Measurements from ENCODE around the gene PRPH. TPM values are rescaled to one million over a fixed set of nuclear protein-coding genes. Genes with fewer than 3 reads are reported as not detected.

Gene PRPH
- total and polyA plus RNA-seq, 2 of the 13 experiments (the other 11 are each of a cell fraction or from before 2014, with no cell fraction given) = 0.12 TPM; not detected in 1

- TF ChIP-seq, protein P1, sequence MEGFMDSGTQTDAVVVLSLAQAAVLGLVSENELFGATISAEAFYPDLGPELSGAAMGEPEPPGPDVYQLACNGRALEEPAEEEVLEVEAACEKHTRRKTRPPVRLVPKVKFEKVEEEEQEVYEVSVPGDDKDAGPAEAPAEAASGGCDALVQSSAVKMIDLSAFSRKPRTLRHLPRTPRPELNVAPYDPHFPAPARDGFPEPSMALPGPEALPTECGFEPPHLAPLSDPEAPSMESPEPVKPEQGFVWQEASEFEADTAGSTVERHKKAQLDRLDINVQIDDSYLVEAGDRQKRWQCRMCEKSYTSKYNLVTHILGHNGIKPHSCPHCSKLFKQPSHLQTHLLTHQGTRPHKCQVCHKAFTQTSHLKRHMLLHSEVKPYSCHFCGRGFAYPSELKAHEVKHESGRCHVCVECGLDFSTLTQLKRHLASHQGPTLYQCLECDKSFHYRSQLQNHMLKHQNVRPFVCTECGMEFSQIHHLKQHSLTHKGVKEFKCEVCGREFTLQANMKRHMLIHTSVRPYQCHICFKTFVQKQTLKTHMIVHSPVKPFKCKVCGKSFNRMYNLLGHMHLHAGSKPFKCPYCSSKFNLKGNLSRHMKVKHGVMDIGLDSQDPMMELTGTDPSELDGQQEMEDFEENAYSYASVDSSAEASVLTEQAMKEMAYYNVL (CRISPR knock-in tag; IDR thresholded peaks at IDR 0.05; ENCODE audit: borderline replicate concordance) = no peak
- no peak for TF ChIP-seq TCF7L2 (IDR thresholded peaks at IDR 0.05; ENCODE audit: low read depth, low read length)
- TF ChIP-seq HOXD1 (CRISPR knock-in tag; IDR thresholded peaks at IDR 0.05) = no peak
- no peak for TF ChIP-seq EED (CRISPR knock-in tag; IDR thresholded peaks at IDR 0.05)
- TF ChIP-seq ZFP36L1 (CRISPR knock-in tag; IDR thresholded peaks at IDR 0.05) = no peak
- TF ChIP-seq, protein P2, sequence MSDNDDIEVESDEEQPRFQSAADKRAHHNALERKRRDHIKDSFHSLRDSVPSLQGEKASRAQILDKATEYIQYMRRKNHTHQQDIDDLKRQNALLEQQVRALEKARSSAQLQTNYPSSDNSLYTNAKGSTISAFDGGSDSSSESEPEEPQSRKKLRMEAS (IDR thresholded peaks at IDR 0.05) = peak; percentile 33; the same call in 1 of the 2 replicates
- TF ChIP-seq HNF4G (IDR thresholded peaks at IDR 0.05; ENCODE audit: borderline replicate concordance, low read depth, low read length) = peak; percentile 53; the same call in 1 of the 2 replicates
- TF ChIP-seq HNF4G (CRISPR knock-in tag; IDR thresholded peaks at IDR 0.05; ENCODE audit: borderline replicate concordance, low read depth) = no peak
- TF ChIP-seq, protein P3, sequence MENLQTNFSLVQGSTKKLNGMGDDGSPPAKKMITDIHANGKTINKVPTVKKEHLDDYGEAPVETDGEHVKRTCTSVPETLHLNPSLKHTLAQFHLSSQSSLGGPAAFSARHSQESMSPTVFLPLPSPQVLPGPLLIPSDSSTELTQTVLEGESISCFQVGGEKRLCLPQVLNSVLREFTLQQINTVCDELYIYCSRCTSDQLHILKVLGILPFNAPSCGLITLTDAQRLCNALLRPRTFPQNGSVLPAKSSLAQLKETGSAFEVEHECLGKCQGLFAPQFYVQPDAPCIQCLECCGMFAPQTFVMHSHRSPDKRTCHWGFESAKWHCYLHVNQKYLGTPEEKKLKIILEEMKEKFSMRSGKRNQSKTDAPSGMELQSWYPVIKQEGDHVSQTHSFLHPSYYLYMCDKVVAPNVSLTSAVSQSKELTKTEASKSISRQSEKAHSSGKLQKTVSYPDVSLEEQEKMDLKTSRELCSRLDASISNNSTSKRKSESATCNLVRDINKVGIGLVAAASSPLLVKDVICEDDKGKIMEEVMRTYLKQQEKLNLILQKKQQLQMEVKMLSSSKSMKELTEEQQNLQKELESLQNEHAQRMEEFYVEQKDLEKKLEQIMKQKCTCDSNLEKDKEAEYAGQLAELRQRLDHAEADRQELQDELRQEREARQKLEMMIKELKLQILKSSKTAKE (CRISPR knock-in tag; IDR thresholded peaks at IDR 0.05; ENCODE audit: borderline replicate concordance) = no peak
- peak; percentile 25; the same call in 1 of the 2 replicates for TF ChIP-seq SAP130 (CRISPR knock-in tag; IDR thresholded peaks at IDR 0.05; ENCODE audit: low read depth)
- TF ChIP-seq THYN1 (CRISPR knock-in tag; IDR thresholded peaks at IDR 0.05; ENCODE audit: borderline replicate concordance, low read depth) = no peak
- TF ChIP-seq HNF4A (CRISPR knock-in tag; IDR thresholded peaks at IDR 0.05) = peak; percentile 85
- no peak for TF ChIP-seq CC2D1A (CRISPR knock-in tag; IDR thresholded peaks at IDR 0.05)
- TF ChIP-seq TFDP1 (CRISPR knock-in tag; IDR thresholded peaks at IDR 0.05; ENCODE audit: borderline replicate concordance) = 0 out of 2 replicates have a peak, but pooled peaks have one; percentile 16
- TF ChIP-seq ZNF329 (CRISPR knock-in tag; IDR thresholded peaks at IDR 0.05; ENCODE audit: low read depth) = no peak
- no peak for TF ChIP-seq ATF7-NPFF (CRISPR knock-in tag; IDR thresholded peaks at IDR 0.05; ENCODE audit: low read depth)
- TF ChIP-seq, protein P4, sequence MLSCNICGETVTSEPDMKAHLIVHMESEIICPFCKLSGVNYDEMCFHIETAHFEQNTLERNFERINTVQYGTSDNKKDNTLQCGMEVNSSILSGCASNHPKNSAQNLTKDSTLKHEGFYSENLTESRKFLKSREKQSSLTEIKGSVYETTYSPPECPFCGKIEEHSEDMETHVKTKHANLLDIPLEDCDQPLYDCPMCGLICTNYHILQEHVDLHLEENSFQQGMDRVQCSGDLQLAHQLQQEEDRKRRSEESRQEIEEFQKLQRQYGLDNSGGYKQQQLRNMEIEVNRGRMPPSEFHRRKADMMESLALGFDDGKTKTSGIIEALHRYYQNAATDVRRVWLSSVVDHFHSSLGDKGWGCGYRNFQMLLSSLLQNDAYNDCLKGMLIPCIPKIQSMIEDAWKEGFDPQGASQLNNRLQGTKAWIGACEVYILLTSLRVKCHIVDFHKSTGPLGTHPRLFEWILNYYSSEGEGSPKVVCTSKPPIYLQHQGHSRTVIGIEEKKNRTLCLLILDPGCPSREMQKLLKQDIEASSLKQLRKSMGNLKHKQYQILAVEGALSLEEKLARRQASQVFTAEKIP (CRISPR knock-in tag; IDR thresholded peaks at IDR 0.05; ENCODE audit: borderline replicate concordance) = no peak
- TF ChIP-seq ZNF180 (CRISPR knock-in tag; IDR thresholded peaks at IDR 0.05; ENCODE audit: borderline replicate concordance, low read depth) = no peak
- TF ChIP-seq ARNT (IDR thresholded peaks at IDR 0.05) = no peak
- TF ChIP-seq ZNF629 (CRISPR knock-in tag; conservative IDR thresholded peaks at IDR 0.05) = peak; percentile 95
- TF ChIP-seq ATF7 (IDR thresholded peaks at IDR 0.05) = no peak
- TF ChIP-seq ATF7 (CRISPR knock-in tag; IDR thresholded peaks at IDR 0.05) = no peak
- no peak for TF ChIP-seq ZNF205 (CRISPR knock-in tag; IDR thresholded peaks at IDR 0.05)
- TF ChIP-seq ZNF644 (CRISPR knock-in tag; IDR thresholded peaks at IDR 0.05; ENCODE audit: low read depth) = 0 out of 2 replicates have a peak, but pooled peaks have one; percentile 43
Observed at GRCh38 chr12:49305762-49306510, 11.0 kb downstream of the PRPH start (continued).

Measured in HepG2 (cell line).